HepG2 (cell line): Measurements from ENCODE around the gene DTX2. TPM values are rescaled to one million over a fixed set of nuclear protein-coding genes. Genes with fewer than 3 reads are reported as not detected.

Experiments used
- ARID2 ChIP-seq: sonication (generic); formaldehyde crosslinking; IDR thresholded peaks from 2 replicates; pipeline ENCODE4 v1.8.1; 2022; ENCODE audit warnings: mild to moderate bottlenecking, missing genetic modification reagents, borderline replicate concordance
- HNF1A ChIP-seq, 2 experiments: sonication (generic) in 1 of 2; formaldehyde crosslinking in 1 of 2; IDR thresholded peaks; 2 replicates each; pipeline versions ENCODE4 v1.4.0 to v1.6.1; 2016 to 2020; ENCODE audit warnings: borderline replicate concordance in 1 of 2, low read depth in 1 of 2, mild to moderate bottlenecking in 1 of 2, missing genetic modification reagents in 1 of 2
- KIAA2018 ChIP-seq: sonication (generic); formaldehyde crosslinking; IDR thresholded peaks from 2 replicates; pipeline ENCODE4 v1.5.0; 2020; ENCODE audit warnings: mild to moderate bottlenecking, missing genetic modification reagents, borderline replicate concordance
- PRDM4 ChIP-seq: sonication (generic); formaldehyde crosslinking; IDR thresholded peaks from 2 replicates; pipeline ENCODE4 v1.9.0; 2021; ENCODE audit warnings: missing genetic modification reagents, borderline replicate concordance
- STAT5B ChIP-seq: sonication (generic); formaldehyde crosslinking; IDR thresholded peaks from 2 replicates; pipeline ENCODE4 v1.4.0; 2020; ENCODE audit warnings: missing genetic modification reagents
- ZNF263 ChIP-seq: sonication (generic); formaldehyde crosslinking; IDR thresholded peaks from 2 replicates; pipeline ENCODE4 v1.4.0; 2020; ENCODE audit warnings: missing genetic modification reagents
- polyA plus RNA-seq, 8 experiments: library from polyadenylated mRNA; depleted of rRNA in 3 of 8; stranded (reverse) in 7 of 8; unstranded in 1 of 8; fragments of >200 nt; fragmentation: Illumina TruSeq in 4 of 8; extraction: Trizol in 4 of 8; gene quantifications; 2 replicates each; pipeline versions ENCODE4 v1.2.1 to v1.2.3, GENCODE V29; 2011 to 2016; ENCODE audit warnings: low read depth in 4 of 8, missing spikeins in 1 of 8, mixed read lengths in 1 of 8; ENCODE audit not compliant: insufficient read depth in 1 of 8
- total RNA-seq, 5 experiments: library from RNA; depleted of rRNA; stranded (reverse); fragments of >200 nt; fragmentation: Illumina TruSeq; extraction: Trizol; gene quantifications; 2 replicates each; pipeline ENCODE4 v1.2.3, GENCODE V29; 2016; ENCODE audit warnings: low read depth in 1 of 5
- TF ChIP-seq, protein P1 (sequence below): sonication (generic); formaldehyde crosslinking; conservative IDR thresholded peaks from 2 replicates; pipeline ENCODE4 v1.8.0; 2022; ENCODE audit warnings: mild to moderate bottlenecking, moderate library complexity, missing genetic modification reagents
- TF ChIP-seq, protein P2 (sequence below): IDR thresholded peaks from 2 replicates; pipeline ENCODE4 v1.6.1; 2016; ENCODE audit warnings: control low read depth

DTX2 gene
- total and polyA plus RNA-seq, 2 of the 13 experiments (the other 11 are each of a cell fraction or from before 2014, with no cell fraction given): 5.5 to 6.2 TPM

DNA sequence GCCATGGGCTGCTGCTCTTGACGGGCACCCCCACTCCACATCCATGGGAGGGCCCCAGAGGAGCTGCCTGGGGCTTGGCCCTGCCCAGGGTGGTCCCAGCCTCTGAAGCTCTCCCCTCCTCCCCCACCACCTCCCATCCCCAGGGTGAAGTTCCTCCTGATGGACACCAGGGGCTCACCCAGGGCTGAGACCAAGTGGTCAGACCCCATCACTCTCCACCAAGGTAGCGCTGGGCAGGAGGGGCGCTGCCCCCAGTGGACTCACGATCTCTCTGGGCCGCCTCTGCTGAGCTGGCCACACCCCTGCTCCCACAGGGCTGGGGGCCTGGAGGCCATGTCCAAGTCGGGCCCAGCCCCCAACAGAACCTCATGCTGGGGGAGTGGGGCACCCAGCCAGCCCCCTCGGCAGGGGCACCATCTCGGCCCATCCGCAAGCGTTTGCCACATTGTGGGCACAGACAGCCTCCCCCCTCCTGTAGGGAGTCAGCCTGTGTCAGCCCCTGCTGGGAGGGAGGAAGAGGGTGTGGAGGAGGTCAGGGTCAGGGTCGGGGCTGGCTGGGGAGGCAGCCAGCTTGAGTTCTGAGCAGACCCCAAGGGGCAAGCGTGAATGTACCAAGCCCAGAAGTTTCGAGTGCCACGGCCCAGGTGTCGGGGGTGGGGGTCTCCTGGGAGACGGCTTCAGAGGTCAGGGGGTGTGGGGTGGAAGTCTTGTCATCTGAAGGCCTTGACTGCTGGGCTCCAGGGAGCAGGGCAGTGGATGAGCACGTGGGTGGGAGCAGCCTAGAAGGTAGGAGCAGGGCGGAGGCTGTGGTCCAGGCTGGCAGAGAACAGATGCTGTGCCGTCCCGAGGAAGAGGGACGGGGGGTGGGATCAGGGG, 51.7 kb downstream of the DTX2 start (continued):
- TF ChIP-seq KIAA2018 (CRISPR knock-in tag) (no peak), PRDM4 (CRISPR knock-in tag) (no peak), ZNF263 (CRISPR knock-in tag) (no peak), HNF1A (IDR thresholded peaks at IDR 0.05; ENCODE audit: low read depth) (no peak), HNF1A (CRISPR knock-in tag; IDR thresholded peaks at IDR 0.05; ENCODE audit: borderline replicate concordance) (peak; percentile 30; the same call in 1 of the 2 replicates), ARID2 (CRISPR knock-in tag) (no peak), STAT5B (CRISPR knock-in tag) (no peak)
- TF ChIP-seq, protein P1, sequence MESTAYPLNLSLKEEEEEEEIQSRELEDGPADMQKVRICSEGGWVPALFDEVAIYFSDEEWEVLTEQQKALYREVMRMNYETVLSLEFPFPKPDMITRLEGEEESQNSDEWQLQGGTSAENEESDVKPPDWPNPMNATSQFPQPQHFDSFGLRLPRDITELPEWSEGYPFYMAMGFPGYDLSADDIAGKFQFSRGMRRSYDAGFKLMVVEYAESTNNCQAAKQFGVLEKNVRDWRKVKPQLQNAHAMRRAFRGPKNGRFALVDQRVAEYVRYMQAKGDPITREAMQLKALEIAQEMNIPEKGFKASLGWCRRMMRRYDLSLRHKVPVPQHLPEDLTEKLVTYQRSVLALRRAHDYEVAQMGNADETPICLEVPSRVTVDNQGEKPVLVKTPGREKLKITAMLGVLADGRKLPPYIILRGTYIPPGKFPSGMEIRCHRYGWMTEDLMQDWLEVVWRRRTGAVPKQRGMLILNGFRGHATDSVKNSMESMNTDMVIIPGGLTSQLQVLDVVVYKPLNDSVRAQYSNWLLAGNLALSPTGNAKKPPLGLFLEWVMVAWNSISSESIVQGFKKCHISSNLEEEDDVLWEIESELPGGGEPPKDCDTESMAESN: no peak
- TF ChIP-seq, protein P2, sequence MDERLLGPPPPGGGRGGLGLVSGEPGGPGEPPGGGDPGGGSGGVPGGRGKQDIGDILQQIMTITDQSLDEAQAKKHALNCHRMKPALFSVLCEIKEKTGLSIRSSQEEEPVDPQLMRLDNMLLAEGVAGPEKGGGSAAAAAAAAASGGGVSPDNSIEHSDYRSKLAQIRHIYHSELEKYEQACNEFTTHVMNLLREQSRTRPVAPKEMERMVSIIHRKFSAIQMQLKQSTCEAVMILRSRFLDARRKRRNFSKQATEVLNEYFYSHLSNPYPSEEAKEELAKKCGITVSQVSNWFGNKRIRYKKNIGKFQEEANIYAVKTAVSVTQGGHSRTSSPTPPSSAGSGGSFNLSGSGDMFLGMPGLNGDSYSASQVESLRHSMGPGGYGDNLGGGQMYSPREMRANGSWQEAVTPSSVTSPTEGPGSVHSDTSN (CRISPR knock-in tag): no peak
